ENCODE measurements around the gene GRAP. TPM values are rescaled to one million over a fixed set of nuclear protein-coding genes. Genes with fewer than 3 reads are reported as not detected.

GRAP gene
- total and polyA plus RNA-seq, 2 experiments from 2014 or later = 0.24 TPM; not detected in 1

GRCh38 chr17:19017804-19018599 is 28.8 kb downstream of the GRAP start:
- no peak overlapping the region for H3K27ac ChIP-seq (ENCODE audit: low read depth)
- H3K4me2 ChIP-seq = no peak overlapping the region
- TF ChIP-seq REST (IDR thresholded peaks at IDR 0.05; ENCODE audit: unreplicated experiment) = no peak
- no peak for TF ChIP-seq ETS1 (IDR thresholded peaks at IDR 0.05)
- no peak for TF ChIP-seq CTCF (conservative IDR thresholded peaks at IDR 0.05; ENCODE audit: low read depth in 2 of 2)
- no peak for TF ChIP-seq POLR2AphosphoS5 (IDR thresholded peaks at IDR 0.05; ENCODE audit: low read depth)
- no peak for TF ChIP-seq EZH2phosphoT487 (IDR thresholded peaks at IDR 0.05; ENCODE audit: unreplicated experiment)
- TF ChIP-seq CREB1 (CRISPR knock-in tag; IDR thresholded peaks at IDR 0.05; ENCODE audit: low read depth) = no peak
- TF ChIP-seq ZNF114 (CRISPR knock-in tag; IDR thresholded peaks at IDR 0.05) = no peak
- H2AFZ ChIP-seq = no peak overlapping the region
- H3K27me3 Mint-ChIP-seq (ENCODE audit: insufficient read depth, low read depth, poor library complexity) = peaks cover 4% of the 10 kb centered on the region
- no peak overlapping the region for H3K4me3 Mint-ChIP-seq
- H3K36me3 ChIP-seq (ENCODE audit: insufficient read depth) = no peaks in the 10 kb centered on the region
- no peaks in the 10 kb centered on the region for H3K4me1 ChIP-seq (ENCODE audit: insufficient read depth)
- no peaks in the 10 kb centered on the region for H3K79me2 ChIP-seq (replicated peaks; ENCODE audit: insufficient read depth)
- H3K4me1 Mint-ChIP-seq = peaks cover 8% of the 10 kb centered on the region
- no peaks in the 10 kb centered on the region for H3F3A ChIP-seq (replicated peaks; ENCODE audit: low read depth)
- H3K27ac Mint-ChIP-seq = no peak overlapping the region
- H3K36me3 Mint-ChIP-seq (ENCODE audit: low read depth) = no peaks in the 10 kb centered on the region
- ATAC-seq (no peak), DNase-seq (ENCODE audit: low spot score) (no peak)
- H3K4me3 ChIP-seq = no peak overlapping the region
- no peaks in the 10 kb centered on the region for H3K9me2 ChIP-seq (ENCODE audit: insufficient read depth)
- no peaks in the 10 kb centered on the region for H3K9me3 Mint-ChIP-seq
- no peaks in the 10 kb centered on the region for H4K20me1 ChIP-seq (replicated peaks; ENCODE audit: insufficient read depth)
- no peaks in the 10 kb centered on the region for H3K27me3 ChIP-seq (ENCODE audit: insufficient read depth)

GRCh38 chr17:19017401-19017800 is 29.4 kb downstream of the GRAP start:
- H2AFZ ChIP-seq = no peak overlapping the region
- no peaks in the 10 kb centered on the region for H3F3A ChIP-seq (replicated peaks; ENCODE audit: low read depth)
- H3K4me3 ChIP-seq = no peak overlapping the region
- peaks cover 8% of the 10 kb centered on the region for H3K4me1 Mint-ChIP-seq
- H3K27ac Mint-ChIP-seq = no peak overlapping the region
- no peaks in the 10 kb centered on the region for H3K79me2 ChIP-seq (replicated peaks; ENCODE audit: insufficient read depth)
- no peak overlapping the region for H3K4me3 Mint-ChIP-seq
- H3K4me1 ChIP-seq (ENCODE audit: insufficient read depth) = no peaks in the 10 kb centered on the region
- ATAC-seq = no peak
- H4K20me1 ChIP-seq (replicated peaks; ENCODE audit: insufficient read depth) = no peaks in the 10 kb centered on the region
- no peaks in the 10 kb centered on the region for H3K27me3 ChIP-seq (ENCODE audit: insufficient read depth)
- no peaks in the 10 kb centered on the region for H3K9me3 Mint-ChIP-seq
- H3K4me2 ChIP-seq = no peak overlapping the region
- no peaks in the 10 kb centered on the region for H3K36me3 Mint-ChIP-seq (ENCODE audit: low read depth)
- no peak overlapping the region for H3K27ac ChIP-seq (ENCODE audit: low read depth)
- H3K9me2 ChIP-seq (ENCODE audit: insufficient read depth) = no peaks in the 10 kb centered on the region
- peaks cover 4% of the 10 kb centered on the region for H3K27me3 Mint-ChIP-seq (ENCODE audit: insufficient read depth, low read depth, poor library complexity)
- DNase-seq (ENCODE audit: low spot score) = no peak
- no peaks in the 10 kb centered on the region for H3K36me3 ChIP-seq (ENCODE audit: insufficient read depth)
- TF ChIP-seq STAT1 (IDR thresholded peaks at IDR 0.05; ENCODE audit: unreplicated experiment) = no peak
- no peak for TF ChIP-seq EZH2 (IDR thresholded peaks at IDR 0.05; ENCODE audit: low read depth, unreplicated experiment)
- no peak for TF ChIP-seq NANOG (IDR thresholded peaks at IDR 0.05; ENCODE audit: borderline replicate concordance)
- no peak for TF ChIP-seq CREB1 (CRISPR knock-in tag; IDR thresholded peaks at IDR 0.05; ENCODE audit: low read depth)
- no peak for TF ChIP-seq POLR2AphosphoS5 (IDR thresholded peaks at IDR 0.05; ENCODE audit: low read depth)
- no peak for TF ChIP-seq ZNF331 (CRISPR knock-in tag; IDR thresholded peaks at IDR 0.05; ENCODE audit: low read depth)
- no peak for TF ChIP-seq EZH2phosphoT487 (IDR thresholded peaks at IDR 0.05; ENCODE audit: unreplicated experiment)

All from GM23338 (cell line).